Skeletal muscle satellite cell (primary cell): ENCODE data around the gene RPL19.

Experiments
- H3K27me3 ChIP-seq: 2 replicates; pipeline ENCODE4 v1.7.0; 2013; ENCODE audit warnings: low read length; ENCODE audit not compliant: control insufficient read depth, insufficient read depth
- H3K36me3 ChIP-seq: 2 replicates; pipeline ENCODE4 v1.7.0; 2013; ENCODE audit warnings: mild to moderate bottlenecking, control low read depth, low read length; ENCODE audit not compliant: insufficient read depth
- H3K4me1 ChIP-seq: 2 replicates; pipeline ENCODE4 v1.7.0; 2013; ENCODE audit warnings: low read length; ENCODE audit not compliant: control insufficient read depth, insufficient read depth
- H3K4me2 ChIP-seq: 2 replicates; pipeline ENCODE4 v1.7.0; 2013; ENCODE audit warnings: mild to moderate bottlenecking, low read length
- H3K4me3 ChIP-seq: 2 replicates; pipeline ENCODE4 v1.7.0; 2013; ENCODE audit warnings: low read length
- H3K9ac ChIP-seq: 2 replicates; pipeline ENCODE4 v1.7.0; 2013; ENCODE audit warnings: mild to moderate bottlenecking, low read depth, low read length, moderate library complexity
- H3K9me3 ChIP-seq: replicated peaks from 2 replicates; pipeline ENCODE4 v1.7.0; 2013; ENCODE audit warnings: mild to moderate bottlenecking, control low read depth, low read length

Gene RPL19

GRCh38 chr17:39192901-39193300 is 7.2 kb upstream of the RPL19 start:
- H3K9me3 ChIP-seq: no peaks in the 10 kb centered on the region
- H3K4me1 ChIP-seq: peaks cover 30% of the 10 kb centered on the region
- H3K4me3 ChIP-seq: no peak overlapping the region
- H3K27me3 ChIP-seq: no peaks in the 10 kb centered on the region
- H3K9ac ChIP-seq: no peak overlapping the region
- peaks cover 42% of the 10 kb centered on the region for H3K36me3 ChIP-seq
- no peak overlapping the region for H3K4me2 ChIP-seq

- no peaks in the 10 kb centered on the region for H3K9me3 ChIP-seq
- no peak overlapping the region for H3K4me3 ChIP-seq
- peaks cover 38% of the 10 kb centered on the region for H3K36me3 ChIP-seq
- H3K27me3 ChIP-seq: no peaks in the 10 kb centered on the region
- no peak overlapping the region for H3K9ac ChIP-seq
- H3K4me1 ChIP-seq: peaks cover 34% of the 10 kb centered on the region
- H3K4me2 ChIP-seq: no peak overlapping the region
Measured at GRCh38 chr17:39193346-39193745, 6.7 kb upstream of the RPL19 start.

DNA sequence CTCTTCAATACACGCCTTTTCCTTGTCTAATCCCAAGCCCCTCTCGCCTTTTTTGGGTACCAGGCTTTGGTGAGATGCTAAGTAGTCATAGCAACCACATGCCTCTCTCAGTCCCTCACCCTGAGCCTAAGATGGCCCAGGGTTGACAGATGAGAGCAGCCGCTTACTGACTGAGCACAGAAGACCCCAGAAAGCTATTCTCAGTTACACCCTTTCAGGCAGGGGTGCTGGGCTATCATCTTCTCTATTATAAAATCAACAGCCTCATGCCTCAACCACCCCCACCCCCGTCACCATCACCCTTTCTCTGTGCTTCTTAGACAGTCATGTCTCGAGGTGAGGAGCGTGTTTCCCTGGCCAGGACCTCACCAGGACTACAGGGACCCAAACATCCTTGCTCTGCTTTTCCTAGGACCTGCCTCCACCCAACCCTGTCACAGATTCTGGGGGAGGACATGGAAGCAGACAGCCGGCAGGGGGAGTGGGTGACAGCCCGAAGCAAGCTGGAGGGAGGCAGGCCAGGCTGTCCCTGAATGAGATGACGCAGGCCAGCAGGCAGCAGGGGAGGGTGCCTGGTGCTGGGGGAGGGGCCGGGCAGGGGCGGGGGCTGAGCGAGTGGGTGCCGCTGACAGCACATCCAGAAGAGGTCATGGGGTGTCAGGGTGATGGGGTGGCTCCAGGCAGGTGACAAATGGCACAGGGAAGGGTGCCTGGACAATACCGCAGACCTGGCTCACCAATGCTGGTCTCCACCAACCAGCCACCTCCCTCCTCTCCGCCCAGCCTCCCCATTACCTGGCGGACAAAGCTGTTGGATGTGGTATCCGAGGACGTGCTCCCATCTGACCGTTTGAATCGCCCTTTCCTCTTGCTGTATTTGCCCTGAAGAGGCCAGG is 5.7 kb upstream of the RPL19 start:
- Histone ChIP-seq H3K9me3 (no peaks in the 10 kb centered on the region), H3K9ac (no peak overlapping the region), H3K4me1 (peaks cover 34% of the 10 kb centered on the region), H3K4me3 (peak overlapping the region; percentile 88), H3K27me3 (no peaks in the 10 kb centered on the region), H3K4me2 (peak overlapping the region; percentile 85), H3K36me3 (peaks cover 33% of the 10 kb centered on the region)

GRCh38 chr17:39194985-39195524 is 5.0 kb upstream of the RPL19 start:
- H3K4me3 ChIP-seq: peak overlapping the region; percentile 88
- H3K9ac ChIP-seq: peak overlapping the region; percentile 50
- H3K4me1 ChIP-seq: peaks cover 34% of the 10 kb centered on the region
- H3K4me2 ChIP-seq: peak overlapping the region; percentile 85
- no peaks in the 10 kb centered on the region for H3K27me3 ChIP-seq
- no peaks in the 10 kb centered on the region for H3K9me3 ChIP-seq
- peaks cover 33% of the 10 kb centered on the region for H3K36me3 ChIP-seq

GRCh38 chr17:39195568-39196160 is 4.4 kb upstream of the RPL19 start:
- Histone ChIP-seq H3K9ac (peak overlapping the region; percentile 50), H3K4me2 (peak overlapping the region; percentile 85), H3K36me3 (peaks cover 34% of the 10 kb centered on the region), H3K9me3 (no peaks in the 10 kb centered on the region), H3K4me1 (peaks cover 34% of the 10 kb centered on the region), H3K4me3 (peak overlapping the region; percentile 88), H3K27me3 (no peaks in the 10 kb centered on the region)

DNA sequence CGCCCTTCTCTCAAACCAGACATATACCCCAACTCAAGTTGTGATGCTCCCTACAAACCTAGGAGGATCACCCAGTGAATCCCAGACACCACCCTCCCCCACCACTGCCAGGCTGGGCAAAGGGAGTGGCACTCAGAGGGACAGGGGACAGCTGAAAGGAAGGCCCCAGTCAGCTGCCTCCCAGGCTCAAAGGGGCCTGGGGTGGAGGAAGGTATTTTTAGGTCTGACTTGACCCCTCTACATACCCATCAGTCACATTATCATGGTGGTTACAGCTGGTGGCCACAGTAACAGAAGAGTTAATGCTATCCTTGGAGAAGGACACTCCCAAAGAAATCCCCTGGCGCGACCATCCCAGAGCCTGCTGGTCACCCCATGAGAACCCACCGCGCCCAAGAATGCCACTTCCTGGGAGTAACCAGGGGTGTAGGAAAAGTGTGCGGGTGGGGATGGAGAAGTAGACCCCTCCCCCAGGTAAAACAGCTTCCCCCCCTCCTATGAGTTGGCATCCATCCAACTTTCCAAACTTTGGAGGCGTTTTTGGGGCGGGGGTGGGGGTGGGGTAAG is 3.8 kb upstream of the RPL19 start:
- Histone ChIP-seq H3K4me1 (peaks cover 37% of the 10 kb centered on the region), H3K9me3 (no peaks in the 10 kb centered on the region), H3K9ac (peak overlapping the region; percentile 50), H3K4me3 (peak overlapping the region; percentile 88), H3K36me3 (peaks cover 38% of the 10 kb centered on the region), H3K27me3 (no peaks in the 10 kb centered on the region), H3K4me2 (peak overlapping the region; percentile 85)

- H3K27me3 ChIP-seq: no peaks in the 10 kb centered on the region
- peak overlapping the region; percentile 85 for H3K4me2 ChIP-seq
- H3K4me3 ChIP-seq: peak overlapping the region; percentile 88
- no peaks in the 10 kb centered on the region for H3K9me3 ChIP-seq
- H3K4me1 ChIP-seq: peaks cover 41% of the 10 kb centered on the region
- peaks cover 37% of the 10 kb centered on the region for H3K36me3 ChIP-seq
- H3K9ac ChIP-seq: peak overlapping the region; percentile 82
Measured at GRCh38 chr17:39196808-39197291, 3.2 kb upstream of the RPL19 start.

DNA sequence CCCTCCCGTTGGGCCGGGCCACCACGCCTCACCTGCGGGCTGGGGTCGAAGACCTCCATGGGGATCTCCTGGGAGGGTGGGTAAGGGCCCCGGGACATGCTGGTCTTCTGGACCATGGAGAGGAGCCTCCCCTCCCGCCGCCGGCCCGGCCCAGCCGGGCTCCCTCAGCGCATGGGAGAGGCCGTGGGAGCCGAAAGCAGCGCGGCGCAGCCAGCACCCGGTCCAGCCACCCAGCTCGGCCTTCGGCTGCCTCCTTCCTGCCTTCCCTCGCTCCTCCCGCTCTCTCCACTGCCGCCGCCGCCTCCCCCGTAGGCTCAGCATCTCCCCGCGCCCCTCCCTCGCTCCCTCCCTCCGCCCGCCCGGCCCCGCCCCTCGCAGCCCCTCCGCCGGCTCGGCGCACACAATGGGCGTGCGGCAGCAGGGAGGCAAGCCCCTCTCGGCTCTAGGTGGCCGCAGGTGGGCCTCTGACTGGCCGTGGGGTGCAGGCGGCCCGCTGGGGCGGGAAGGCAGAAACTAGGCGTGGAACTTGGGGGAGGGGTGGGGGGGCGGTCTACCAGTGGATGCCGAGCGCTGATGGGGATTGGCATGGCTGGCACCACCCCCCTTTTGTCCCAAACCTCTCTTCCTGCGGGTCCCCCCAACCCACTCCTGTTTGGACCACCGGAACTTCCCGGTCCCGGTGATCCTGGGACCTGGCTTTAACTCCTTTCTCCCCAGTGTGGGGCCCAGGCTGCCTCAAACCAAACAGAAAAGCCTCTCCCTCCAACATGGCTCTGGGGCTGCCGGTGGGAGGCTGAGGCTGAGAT is 2.5 kb upstream of the RPL19 start, which contains the start of gene CACNB1:
TSS of gene CACNB1 (minus strand) at position 290 of the 806 bp plus-strand sequence. CDS start at position 116, 174 bp downstream.
- Histone ChIP-seq H3K4me3 (peak within 1 kb of the TSS; percentile 88), H3K27me3 (no peaks in the 10 kb centered on the region), H3K9me3 (no peaks in the 10 kb centered on the region), H3K4me2 (peak within 1 kb of the TSS; percentile 85), H3K9ac (peak within 1 kb of the TSS; percentile 82), H3K36me3 (peaks cover 37% of the 10 kb centered on the region), H3K4me1 (peaks cover 48% of the 10 kb centered on the region)

DNA sequence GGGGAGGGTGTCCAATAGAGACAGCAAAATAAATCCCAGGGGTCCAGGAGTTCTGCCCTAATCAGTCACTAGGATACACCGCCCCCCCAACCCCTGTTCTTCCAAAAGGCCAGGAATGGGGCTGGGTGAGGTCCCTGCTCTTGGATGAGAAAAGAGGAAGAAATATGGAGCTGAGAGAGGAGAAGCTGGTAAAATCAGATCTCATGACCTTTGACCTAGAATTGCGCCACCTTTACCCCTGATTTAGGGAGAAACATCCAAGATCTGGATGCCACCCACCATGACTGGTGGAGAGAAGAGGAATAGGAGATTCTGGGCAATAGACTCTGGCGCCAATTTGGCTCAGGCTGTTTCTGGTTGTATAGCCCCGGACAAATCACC is 1.9 kb upstream of the RPL19 start:
- peaks cover 48% of the 10 kb centered on the region for H3K4me1 ChIP-seq
- peak overlapping the region; percentile 88 for H3K4me3 ChIP-seq
- no peaks in the 10 kb centered on the region for H3K9me3 ChIP-seq
- H3K4me2 ChIP-seq: peak overlapping the region; percentile 85
- H3K9ac ChIP-seq: peak overlapping the region; percentile 82
- H3K36me3 ChIP-seq: peaks cover 37% of the 10 kb centered on the region
- H3K27me3 ChIP-seq: no peaks in the 10 kb centered on the region

DNA sequence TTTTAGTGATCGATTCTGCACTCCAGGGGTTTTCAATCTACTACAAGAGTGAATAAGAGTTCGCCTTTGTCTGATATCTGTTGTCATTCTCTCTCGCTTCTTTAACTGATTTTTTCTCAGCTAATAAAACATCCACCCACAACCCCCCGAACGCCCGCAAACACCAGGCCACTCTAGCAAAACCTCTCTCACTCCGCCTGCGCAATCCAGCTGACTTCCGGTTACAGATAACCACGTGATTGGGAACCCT is 338 bp upstream of the RPL19 start:
- H3K9me3 ChIP-seq: no peaks in the 10 kb centered on the region
- H3K9ac ChIP-seq: peak overlapping the region; percentile 99
- H3K4me3 ChIP-seq: peak overlapping the region; percentile 91
- H3K4me1 ChIP-seq: peaks cover 35% of the 10 kb centered on the region
- H3K36me3 ChIP-seq: peaks cover 42% of the 10 kb centered on the region
- no peaks in the 10 kb centered on the region for H3K27me3 ChIP-seq
- peak overlapping the region; percentile 94 for H3K4me2 ChIP-seq
